ENCODE results near the gene CHAC1.

The CHAC1 gene, protein sequence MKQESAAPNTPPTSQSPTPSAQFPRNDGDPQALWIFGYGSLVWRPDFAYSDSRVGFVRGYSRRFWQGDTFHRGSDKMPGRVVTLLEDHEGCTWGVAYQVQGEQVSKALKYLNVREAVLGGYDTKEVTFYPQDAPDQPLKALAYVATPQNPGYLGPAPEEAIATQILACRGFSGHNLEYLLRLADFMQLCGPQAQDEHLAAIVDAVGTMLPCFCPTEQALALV

DNA sequence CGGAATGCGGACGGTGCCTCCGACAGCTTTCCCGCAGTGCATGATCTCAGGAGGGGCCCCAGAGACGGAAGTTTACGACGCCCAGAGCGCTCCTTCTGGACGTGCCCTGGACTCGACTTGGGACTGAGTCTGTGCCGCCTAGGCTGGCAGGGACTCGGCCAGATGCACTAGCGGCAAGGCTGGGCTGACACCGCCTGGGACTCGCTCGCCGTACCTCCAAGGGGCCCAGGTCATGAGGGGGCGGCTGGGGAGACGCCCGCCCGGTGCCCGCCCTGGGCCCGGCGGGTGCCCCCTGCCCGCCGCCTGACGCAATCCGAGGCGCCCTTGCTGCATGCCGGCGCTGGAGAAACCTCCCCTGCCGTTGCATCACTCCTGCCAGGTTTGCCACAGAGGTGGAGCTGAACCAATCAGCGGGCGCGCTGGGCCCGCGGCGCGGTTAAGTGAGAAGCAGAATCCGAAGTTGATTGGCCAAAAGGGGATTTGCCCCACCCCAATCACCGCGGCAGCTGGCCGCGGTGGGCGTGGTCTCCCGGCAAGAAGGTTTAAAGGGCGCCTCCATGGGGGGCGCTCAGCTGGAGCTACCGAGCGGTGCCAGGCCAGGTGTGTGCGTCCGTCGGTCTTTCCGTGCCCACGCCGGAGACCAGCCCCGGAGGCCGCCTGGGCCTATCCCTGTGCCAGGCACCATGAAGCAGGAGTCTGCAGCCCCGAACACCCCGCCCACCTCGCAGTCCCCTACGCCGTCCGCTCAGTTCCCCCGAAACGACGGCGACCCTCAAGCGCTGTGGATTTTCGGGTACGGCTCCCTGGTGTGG, at the start of gene CHAC1:
Gene CHAC1, plus strand, starts transcription at position 571 of the 812 bp plus-strand sequence. Its CDS starts 113 bp downstream, at position 684.
- peak within 1 kb of the TSS; percentile 94 to 97 for H3K4me3 Mint-ChIP-seq
- H3K4me1 Mint-ChIP-seq: peaks cover 58% of the 10 kb centered on the region
- H3K27me3 Mint-ChIP-seq: peaks cover 12% of the 10 kb centered on the region
- H3K9me3 Mint-ChIP-seq: no peaks in the 10 kb centered on the region
- DNase-seq (peak; percentile 99), ATAC-seq (peak; percentile 93)
- peak within 1 kb of the TSS; percentile 100 for H3K27ac Mint-ChIP-seq

DNA sequence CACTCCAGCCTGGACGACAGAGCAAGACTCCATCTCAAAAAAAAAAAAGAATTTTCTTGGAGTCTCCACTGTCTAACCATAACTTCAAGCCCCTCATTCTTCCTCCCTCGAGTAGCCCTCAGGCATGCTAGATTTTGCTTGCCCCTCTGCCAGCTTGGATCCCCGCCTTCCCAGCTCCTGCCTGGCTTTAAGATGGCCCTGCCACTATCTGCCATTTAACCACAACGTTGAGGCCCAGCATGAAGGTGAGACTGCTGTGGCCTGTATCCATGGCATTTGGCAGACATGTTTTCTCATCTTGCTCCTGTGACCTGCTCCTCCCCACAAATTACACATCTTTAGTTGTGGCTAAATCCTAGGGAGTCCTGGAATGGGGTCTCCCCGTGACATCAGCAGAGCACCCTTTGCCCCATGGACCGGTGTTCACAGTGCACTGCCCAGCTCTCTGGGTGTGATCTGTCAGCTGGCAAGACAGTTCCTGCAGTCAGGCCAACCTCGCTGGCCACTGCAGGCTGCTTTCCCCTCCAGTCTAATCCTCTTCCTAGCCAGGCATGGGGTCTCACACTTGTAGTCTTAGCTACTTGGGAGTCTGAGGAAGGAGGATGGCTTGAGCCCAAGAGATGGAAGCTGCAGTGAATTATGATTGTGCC, 48.6 kb upstream of the CHAC1 start:
- no peaks in the 10 kb centered on the region for H3K27me3 Mint-ChIP-seq
- no peaks in the 10 kb centered on the region for H3K9me3 Mint-ChIP-seq
- no peak overlapping the region for H3K4me3 Mint-ChIP-seq
- peaks cover 62% of the 10 kb centered on the region for H3K4me1 Mint-ChIP-seq
- H3K27ac Mint-ChIP-seq: no peak overlapping the region
- DNase-seq (no peak), ATAC-seq (no peak)

DNA sequence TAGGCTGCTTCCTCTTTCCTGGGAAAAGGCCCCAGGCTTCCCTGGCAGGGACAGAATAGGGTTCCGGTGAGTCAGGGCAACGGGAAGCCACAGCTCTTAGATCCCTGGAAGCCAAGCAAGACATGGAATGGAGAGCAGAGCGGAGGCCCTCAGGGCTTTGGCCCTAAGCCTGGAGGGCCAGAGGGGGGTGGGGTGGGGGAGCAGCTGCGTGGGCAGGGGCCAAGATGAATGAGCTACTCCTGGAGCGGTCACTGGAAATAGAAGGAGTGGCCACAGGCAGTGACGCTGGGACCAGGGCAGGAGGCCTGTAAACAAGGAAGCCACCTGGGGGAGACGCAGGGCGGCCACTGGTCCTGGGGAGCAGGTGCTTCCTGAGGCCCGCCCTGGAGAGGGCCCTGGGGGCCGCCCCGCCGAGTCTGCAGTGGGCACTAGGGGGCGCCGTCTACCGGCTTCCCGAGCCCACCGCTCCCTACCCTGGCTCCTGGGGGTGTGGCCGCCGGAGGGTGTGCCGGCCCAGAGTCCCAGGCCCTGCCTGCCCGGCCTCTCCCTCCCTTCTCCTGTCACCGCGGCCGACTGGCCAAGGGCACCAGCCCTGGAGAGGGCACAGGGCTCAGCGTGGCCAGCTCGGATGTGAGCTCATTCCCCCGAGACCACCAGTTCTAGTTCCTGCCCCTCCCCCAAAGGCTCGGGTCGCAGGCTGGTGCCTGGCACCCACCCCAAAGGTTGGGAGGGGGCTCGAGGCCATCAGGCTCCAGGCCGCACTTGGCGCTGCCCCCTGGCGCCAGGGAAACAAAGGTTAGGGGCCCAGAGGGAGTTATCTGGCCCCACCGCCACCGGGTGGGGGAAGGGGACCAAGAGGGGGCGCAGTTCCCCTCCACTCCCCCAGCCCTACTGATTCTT, 46.9 kb upstream of the CHAC1 start:
- Mint-ChIP-seq H3K4me1 (peaks cover 65% of the 10 kb centered on the region), H3K4me3 (peak overlapping the region; percentile 90 to 95), H3K27me3 (no peaks in the 10 kb centered on the region), H3K27ac (peak overlapping the region in 1 of 2 donors; percentile 12), H3K9me3 (no peaks in the 10 kb centered on the region)
- DNase-seq (peak; percentile 85 to 87), ATAC-seq (peak; percentile 87)

DNA sequence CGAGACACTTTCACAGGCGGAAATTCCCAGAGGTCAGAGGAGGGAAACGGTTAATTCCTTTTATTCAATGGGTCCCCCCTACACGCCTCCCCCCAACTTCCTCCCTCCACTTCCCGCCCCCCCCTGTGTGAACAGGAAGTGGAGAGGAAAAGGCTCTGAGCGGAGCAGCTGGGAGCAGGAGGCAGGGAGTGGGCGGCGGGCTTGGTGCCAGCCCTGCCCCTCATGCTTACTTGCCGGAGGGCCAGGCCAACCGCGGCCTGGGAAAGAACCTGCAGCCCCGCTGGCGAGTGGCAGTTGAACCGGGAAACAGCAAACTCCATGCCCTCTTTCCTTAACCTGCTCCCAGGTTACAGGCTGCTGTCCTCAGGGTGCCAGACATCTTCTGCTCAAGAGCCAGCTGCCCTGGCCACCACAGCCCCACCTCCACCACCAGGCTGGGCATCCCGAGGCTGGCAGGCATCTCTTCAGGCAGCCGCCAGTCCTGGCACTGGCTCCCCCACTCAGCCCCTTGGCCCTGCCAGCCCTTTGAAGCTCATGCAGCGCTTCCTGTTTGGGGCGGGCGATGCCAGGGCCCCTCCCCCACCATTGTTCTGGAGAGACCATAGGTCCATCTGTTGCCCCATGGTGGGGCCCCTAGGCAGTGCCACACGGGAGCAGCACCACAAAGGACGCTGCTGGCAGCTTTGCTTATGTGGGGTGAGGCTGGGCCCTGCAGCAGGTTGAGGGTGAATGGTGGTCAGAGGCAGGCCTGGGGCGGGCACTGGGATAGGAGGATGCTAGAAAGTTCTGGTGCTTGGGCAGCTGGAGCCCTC, 46.1 kb upstream of the CHAC1 start:
- ATAC-seq: peak; percentile 68

DNA sequence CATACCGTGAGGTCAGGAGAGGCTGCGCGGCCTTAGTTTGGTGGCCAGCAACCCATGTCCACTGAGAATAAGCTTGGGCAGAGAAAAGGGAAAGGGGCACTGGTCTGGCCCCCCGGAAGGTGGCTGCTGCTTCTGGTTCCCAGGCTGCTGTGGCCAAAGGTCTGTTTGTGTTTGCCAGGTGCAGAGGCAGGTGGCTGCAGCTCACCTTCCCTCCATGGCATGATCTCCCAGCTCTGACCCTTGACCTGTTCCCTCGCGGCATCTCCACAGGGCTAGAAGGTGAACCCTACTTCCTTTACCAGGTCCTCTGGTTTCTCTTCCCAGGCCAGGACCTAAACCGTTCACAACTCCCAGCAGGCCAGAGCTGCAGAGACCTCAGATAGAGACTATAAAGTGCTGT, 45.2 kb upstream of the CHAC1 start:
- Mint-ChIP-seq H3K4me3 (peak overlapping the region; percentile 24 to 32), H3K4me1 (peaks cover 53% of the 10 kb centered on the region), H3K9me3 (no peaks in the 10 kb centered on the region), H3K27ac (no peak overlapping the region), H3K27me3 (no peaks in the 10 kb centered on the region)
- ATAC-seq (no peak), DNase-seq (no peak)

More for the DNA sequence above, 46.1 kb upstream of the CHAC1 start:
- Mint-ChIP-seq H3K4me3 (peak overlapping the region; percentile 90 to 95), H3K4me1 (peaks cover 62% of the 10 kb centered on the region), H3K9me3 (no peaks in the 10 kb centered on the region), H3K27me3 (no peaks in the 10 kb centered on the region), H3K27ac (peak overlapping the region; percentile 88 to 95)
- peak; percentile 55 to 77 for DNase-seq

DNA sequence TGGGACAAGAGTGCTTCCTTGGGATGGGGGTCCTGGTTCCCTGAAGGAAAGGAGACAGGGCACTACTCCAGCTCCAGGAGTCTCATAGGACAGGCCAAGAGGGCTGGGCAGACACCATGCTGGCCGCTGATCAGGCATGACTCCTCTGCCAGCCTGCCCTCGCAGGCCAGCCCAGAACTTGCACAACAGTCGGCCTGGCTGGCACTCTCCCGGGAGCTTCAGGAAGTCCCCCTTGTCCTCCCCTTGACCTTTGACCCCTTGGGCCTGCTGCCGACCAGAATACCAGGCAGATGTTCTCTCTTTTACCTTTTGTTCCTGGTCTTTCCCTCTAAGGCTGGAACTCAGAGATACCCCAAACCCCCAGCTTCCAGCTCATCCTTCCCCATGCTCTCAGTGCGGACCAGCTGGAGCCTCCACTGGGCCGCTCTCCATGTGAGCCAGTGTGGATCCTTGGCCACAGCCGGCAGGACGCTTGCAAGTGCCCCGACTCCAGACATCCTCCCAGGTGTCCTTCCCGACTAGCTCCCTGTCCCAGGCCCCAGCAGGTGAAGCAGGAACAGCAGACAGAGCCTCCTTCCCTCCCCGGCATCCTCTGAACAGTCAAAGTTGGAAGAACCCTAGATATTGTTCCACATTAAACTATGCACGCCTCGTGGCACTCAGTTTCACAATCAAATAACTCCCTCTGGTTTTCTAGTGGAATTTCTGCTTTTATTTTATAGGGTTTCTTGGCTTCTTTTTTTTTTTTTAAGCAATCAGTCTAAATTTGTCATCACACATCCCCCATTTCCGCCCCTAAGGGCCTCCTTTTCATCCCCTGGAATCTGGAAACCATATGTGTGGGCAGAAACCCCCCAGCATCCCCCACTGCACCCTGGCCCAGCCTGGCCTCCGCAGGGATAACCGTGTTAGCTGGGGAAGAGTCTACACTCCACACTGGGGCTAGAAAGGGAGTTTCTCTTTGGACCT, 43.3 kb upstream of the CHAC1 start:
- no peaks in the 10 kb centered on the region for H3K27me3 Mint-ChIP-seq
- H3K9me3 Mint-ChIP-seq: no peaks in the 10 kb centered on the region
- DNase-seq (no peak), ATAC-seq (no peak)
- H3K4me1 Mint-ChIP-seq: peaks cover 35% of the 10 kb centered on the region
- peak overlapping the region in 1 of 2 donors; percentile 35 for H3K27ac Mint-ChIP-seq
- no peak overlapping the region for H3K4me3 Mint-ChIP-seq

DNA sequence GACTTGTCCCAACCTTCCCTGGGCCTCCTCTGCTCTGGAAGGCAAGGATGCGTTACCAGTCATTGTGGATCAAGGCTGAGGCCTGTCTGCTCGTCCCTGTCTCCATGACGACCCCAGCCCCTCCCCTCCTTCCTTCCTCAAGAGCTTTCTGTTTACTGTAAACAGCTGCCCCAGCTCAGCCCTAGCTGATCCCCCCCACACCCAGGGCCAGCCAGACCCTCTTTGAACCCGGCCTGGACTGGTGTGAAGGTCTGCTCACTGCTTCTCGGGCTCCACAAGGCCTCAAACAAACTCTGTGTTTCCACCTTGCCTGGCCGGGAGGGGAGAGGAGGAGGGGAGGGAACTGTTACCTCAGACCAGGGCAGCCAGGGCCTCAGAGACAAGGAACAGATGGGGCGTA, 42.1 kb upstream of the CHAC1 start:
- DNase-seq (no peak), ATAC-seq (no peak)
- H3K4me1 Mint-ChIP-seq: peaks cover 35% of the 10 kb centered on the region
- H3K27ac Mint-ChIP-seq: no peak overlapping the region
- H3K27me3 Mint-ChIP-seq: no peaks in the 10 kb centered on the region
- no peaks in the 10 kb centered on the region for H3K9me3 Mint-ChIP-seq
- no peak overlapping the region for H3K4me3 Mint-ChIP-seq

DNA sequence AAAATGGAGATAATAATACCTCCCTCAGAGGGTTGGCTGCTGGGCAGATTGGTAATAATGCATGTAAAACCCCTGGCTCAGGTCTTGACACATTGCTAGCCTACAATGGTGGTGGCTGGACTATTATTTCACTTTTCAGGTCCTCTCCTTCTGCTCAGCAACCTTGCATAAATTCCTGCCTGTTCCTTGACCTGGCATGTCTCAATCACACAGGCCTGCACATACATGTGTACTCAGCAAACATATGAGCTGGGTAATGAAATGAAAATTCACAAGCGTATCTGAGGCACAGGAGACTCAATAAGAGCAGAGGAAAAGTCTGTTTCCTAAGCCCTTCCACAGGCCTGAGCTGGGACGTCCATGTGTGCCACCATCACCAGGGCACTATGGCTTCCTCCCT, 41.6 kb upstream of the CHAC1 start:
- DNase-seq (no peak), ATAC-seq (no peak)
- peaks cover 32% of the 10 kb centered on the region for H3K4me1 Mint-ChIP-seq
- H3K27me3 Mint-ChIP-seq: no peaks in the 10 kb centered on the region
- H3K27ac Mint-ChIP-seq: no peak overlapping the region
- H3K9me3 Mint-ChIP-seq: no peaks in the 10 kb centered on the region
- H3K4me3 Mint-ChIP-seq: no peak overlapping the region

DNA sequence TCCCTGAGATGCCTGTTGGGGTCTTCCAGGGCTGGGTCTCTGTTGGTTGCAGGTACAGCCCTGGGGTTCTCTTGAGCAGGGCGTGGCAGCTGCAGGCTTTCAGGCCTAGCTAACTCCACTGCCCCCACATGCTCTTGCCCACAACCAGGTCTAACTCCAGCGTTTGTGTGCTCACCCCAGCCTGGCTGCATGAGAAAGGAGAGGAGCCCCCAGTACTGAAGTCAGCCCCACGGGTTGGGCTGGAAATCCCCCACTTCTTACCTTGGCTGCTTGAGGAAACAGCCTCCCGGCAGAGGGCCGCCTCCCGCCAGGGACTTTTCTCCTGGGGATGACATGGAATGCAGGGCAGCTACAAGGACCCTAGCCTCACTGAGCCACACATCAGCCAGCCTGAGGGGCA, 40.8 kb upstream of the CHAC1 start:
- H3K9me3 Mint-ChIP-seq: no peaks in the 10 kb centered on the region
- H3K27ac Mint-ChIP-seq: no peak overlapping the region

DNA sequence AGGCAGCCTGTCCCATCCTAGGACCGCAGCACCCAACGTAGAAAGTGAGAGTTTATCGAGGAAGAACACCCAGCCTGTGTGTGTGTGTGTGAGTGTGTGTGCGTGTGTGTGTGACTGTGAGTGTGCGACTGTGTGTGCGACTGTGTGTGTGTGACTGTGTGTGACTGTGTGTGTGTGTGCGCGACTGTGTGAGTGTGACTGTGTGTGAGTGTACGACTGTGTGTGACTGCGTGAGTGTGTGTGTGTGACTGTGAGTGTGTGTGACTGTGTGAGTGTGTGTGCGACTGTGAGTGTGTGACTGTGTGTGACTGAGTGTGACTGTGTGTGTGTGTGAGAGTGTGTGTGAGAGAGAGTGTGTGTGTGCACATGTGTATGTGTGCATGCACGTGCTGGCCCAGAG, 39.3 kb upstream of the CHAC1 start:
- DNase-seq: no peak
- Mint-ChIP-seq H3K9me3 (no peaks in the 10 kb centered on the region), H3K4me1 (peaks cover 14% of the 10 kb centered on the region), H3K4me3 (no peak overlapping the region), H3K27ac (peak overlapping the region in 1 of 2 donors; percentile 13), H3K27me3 (no peaks in the 10 kb centered on the region)
- no peak for ATAC-seq

More for the DNA sequence above, 40.8 kb upstream of the CHAC1 start:
- Mint-ChIP-seq H3K4me1 (peaks cover 24% of the 10 kb centered on the region), H3K4me3 (no peak overlapping the region), H3K27me3 (no peaks in the 10 kb centered on the region)
- ATAC-seq (no peak), DNase-seq (no peak)

DNA sequence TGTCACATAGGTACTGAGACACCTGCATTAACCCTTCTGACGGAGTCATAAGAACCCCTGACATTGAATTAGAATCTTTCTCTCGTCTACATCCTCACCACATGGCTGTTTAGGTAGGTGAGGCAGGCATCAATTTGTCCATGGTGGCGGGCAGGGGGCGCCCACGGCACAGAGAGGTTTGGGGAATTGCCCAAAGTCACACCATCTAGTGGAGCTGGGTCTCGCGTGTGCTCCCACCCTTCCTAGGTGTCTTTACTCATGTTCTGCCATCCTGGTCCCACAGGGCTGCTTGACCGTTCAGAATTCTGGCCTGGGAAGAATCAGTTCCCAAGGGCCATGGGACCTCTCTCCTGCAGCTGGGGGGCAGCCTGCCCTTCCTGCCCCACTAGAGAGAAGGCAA, 38.8 kb upstream of the CHAC1 start:
- H3K27me3 Mint-ChIP-seq: no peaks in the 10 kb centered on the region
- no peak overlapping the region for H3K27ac Mint-ChIP-seq
- H3K4me1 Mint-ChIP-seq: peaks cover 14% of the 10 kb centered on the region

DNA sequence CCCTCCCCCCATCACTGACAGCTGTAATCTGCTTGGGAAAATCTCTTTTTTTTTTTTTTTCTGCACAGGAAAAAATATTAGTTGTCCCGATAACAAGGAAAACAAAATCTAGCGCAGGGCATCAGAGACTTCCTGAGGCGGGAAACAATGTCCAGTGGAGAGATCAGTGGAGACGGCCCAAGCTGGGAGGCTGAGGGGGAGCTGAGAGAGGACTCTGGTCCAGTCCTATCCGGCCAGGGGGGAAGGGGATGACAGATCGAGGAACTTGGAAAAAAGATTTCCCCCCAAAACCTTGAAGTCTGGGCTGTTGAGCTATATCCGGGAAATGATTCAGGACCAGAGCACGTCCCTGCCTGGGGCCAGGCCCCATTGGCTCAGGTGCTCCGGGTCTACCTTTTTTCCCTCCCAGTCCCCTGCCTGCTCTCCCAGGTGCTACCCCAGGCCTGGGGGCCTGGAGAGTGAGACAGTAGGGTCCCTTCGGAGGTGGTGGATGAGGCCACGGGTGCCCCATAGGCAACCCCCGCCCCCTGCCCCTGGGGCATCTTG, 38.1 kb upstream of the CHAC1 start:
- H3K4me3 Mint-ChIP-seq: no peak overlapping the region
- ATAC-seq (no peak), DNase-seq (no peak)
- no peak overlapping the region for H3K27ac Mint-ChIP-seq
- H3K9me3 Mint-ChIP-seq: no peaks in the 10 kb centered on the region
- no peaks in the 10 kb centered on the region for H3K27me3 Mint-ChIP-seq
- peaks cover 9% of the 10 kb centered on the region for H3K4me1 Mint-ChIP-seq

More for the DNA sequence above, 38.8 kb upstream of the CHAC1 start:
- no peak overlapping the region for H3K4me3 Mint-ChIP-seq
- no peaks in the 10 kb centered on the region for H3K9me3 Mint-ChIP-seq
- DNase-seq: no peak
- no peak for ATAC-seq

DNA sequence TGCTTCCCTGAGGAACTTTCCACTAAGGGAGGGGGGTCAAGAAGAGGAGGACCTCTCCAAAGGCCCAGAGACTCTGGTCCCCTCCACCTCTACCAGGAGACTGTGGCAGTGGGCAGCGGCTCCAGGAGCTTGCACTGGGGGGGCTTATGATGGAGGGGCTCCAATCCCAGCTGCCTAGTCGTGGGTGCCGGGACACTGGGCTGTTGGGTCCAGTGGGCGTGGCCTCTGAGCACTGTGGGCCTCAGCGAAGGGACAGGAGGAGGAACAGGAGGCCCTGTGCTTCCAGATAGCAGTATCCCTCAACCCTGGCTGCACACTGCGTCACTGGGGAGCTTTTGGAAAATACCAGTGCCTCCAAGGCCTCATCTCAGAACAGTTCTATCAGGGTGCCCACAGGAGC, 37.6 kb upstream of the CHAC1 start:
- no peak overlapping the region for H3K27ac Mint-ChIP-seq
- no peak for ATAC-seq
- no peaks in the 10 kb centered on the region for H3K9me3 Mint-ChIP-seq
- H3K4me1 Mint-ChIP-seq: peaks cover 6% of the 10 kb centered on the region
- H3K27me3 Mint-ChIP-seq: no peaks in the 10 kb centered on the region
- H3K4me3 Mint-ChIP-seq: no peak overlapping the region
- no peak for DNase-seq
